Panc1 (cell line): Measurements from ENCODE around the gene SGPL1. TPM values are rescaled to one million over a fixed set of nuclear protein-coding genes. Genes with fewer than 3 reads are reported as not detected.

ENCODE experiments used
- ATAC-seq: fragments of 200-7000 bp; cut with Tn5 transposase; 2 replicates; pipeline ENCODE4 v1.9.1; 2020; ENCODE audit warnings: mild to moderate bottlenecking, moderate library complexity
- BruUV-seq: library from RNA; stranded (reverse); fragments of 400-500 nt; replicated peaks from 2 replicates; lab custom pipeline; 2021; lab: Mats Ljungman, UMichigan
- CTCF ChIA-PET: fragments of 300-600 bp; sonication (Branson Sonifier 250); formaldehyde crosslinking; loops from one replicate; lab custom pipeline; 2022; ENCODE audit warnings: antibody characterized with exemption; lab: Charles Lee
- POLR2A ChIA-PET: fragments of 300-600 bp; sonication (Branson Sonifier 250); formaldehyde crosslinking; loops from one replicate; lab custom pipeline; 2022; ENCODE audit warnings: antibody characterized with exemption; lab: Charles Lee
- DNase-seq: peaks from one replicate; pipeline ENCODE4 v3.0.0-alpha.2; 2010; ENCODE audit warnings: low read depth, low spot score
- H3K27ac ChIP-seq: 2 replicates; pipeline ENCODE4 v1.5.1; 2011; ENCODE audit warnings: mild to moderate bottlenecking, low read length, inconsistent platforms
- H3K27me3 ChIP-seq: fragments of 200-500 bp; sonication (Bioruptor generic); 2 replicates; pipeline ENCODE4 v1.6.0; 2014; ENCODE audit warnings: low read length, inconsistent platforms; ENCODE audit not compliant: control insufficient read depth, insufficient read depth
- H3K36me3 ChIP-seq: fragments of 200-500 bp; sonication (Bioruptor generic); 2 replicates; pipeline ENCODE4 v1.5.1; 2014; ENCODE audit warnings: inconsistent platforms, mild to moderate bottlenecking, low read length, moderate library complexity; ENCODE audit not compliant: control insufficient read depth, insufficient read depth
- H3K4me1 ChIP-seq: 2 replicates; pipeline ENCODE4 v1.5.1; 2011; ENCODE audit warnings: inconsistent platforms, mild to moderate bottlenecking, low read length, moderate library complexity; ENCODE audit not compliant: control insufficient read depth, insufficient read depth
- H3K4me3 ChIP-seq, 2 experiments: 2 replicates each; pipeline ENCODE4 v1.5.1; 2011 to 2012; ENCODE audit warnings: low read depth in 2 of 2, low read length in 2 of 2, mild to moderate bottlenecking in 2 of 2, inconsistent platforms in 1 of 2, moderate library complexity in 1 of 2
- H3K9me3 ChIP-seq: fragments of 200-500 bp; sonication (Bioruptor generic); 2 replicates; pipeline ENCODE4 v1.5.1; 2014; ENCODE audit warnings: low read depth, mild to moderate bottlenecking, inconsistent platforms, low read length, moderate library complexity; ENCODE audit not compliant: control insufficient read depth, insufficient read depth
- CTCF ChIP-seq: fragments of 450-650 bp; IDR thresholded peaks from 2 replicates; pipeline ENCODE4 v1.5.1; 2017; ENCODE audit warnings: mild to moderate bottlenecking
- POLR2AphosphoS5 ChIP-seq: IDR thresholded peaks from 2 replicates; pipeline ENCODE4 v1.6.1; 2012; ENCODE audit warnings: mild to moderate bottlenecking, low read depth, low read length, moderate library complexity
- REST ChIP-seq, 2 experiments: IDR thresholded peaks; 2 replicates each; pipeline ENCODE4 v1.6.1; 2011 to 2012; ENCODE audit warnings: low read depth in 2 of 2, control low read depth in 1 of 2, low read length in 1 of 2, mild to moderate bottlenecking in 1 of 2, moderate library complexity in 1 of 2; ENCODE audit not compliant: insufficient read depth in 1 of 2
- SIN3A ChIP-seq: IDR thresholded peaks from 2 replicates; pipeline ENCODE4 v1.6.1; 2012; ENCODE audit warnings: low read depth, mild to moderate bottlenecking, low read length, moderate library complexity, borderline replicate concordance; ENCODE audit not compliant: insufficient read depth
- TCF7L2 ChIP-seq: IDR thresholded peaks from 2 replicates; pipeline ENCODE4 v1.6.1; 2011; ENCODE audit warnings: mild to moderate bottlenecking, low read depth, low read length, inconsistent platforms
- in situ Hi-C: cut with HindIII; loops from 2 replicates; pipeline ENCODE4 v1.10.0; 2016; ENCODE audit warnings: low sequenced_read_pairs, low pct_unique_long_range_greater_than_20kb
- intact Hi-C: fragments of 100-400 bp; cut with micrococcal nuclease; formaldehyde crosslinking; loops from one replicate; pipeline ENCODE4 v1.10.0; 2022; ENCODE audit not compliant: unreplicated experiment
- total RNA-seq: library from RNA; stranded (reverse); gene quantifications from one replicate; pipeline ENCODE4 v1.2.1, GENCODE V29; 2021; ENCODE audit not compliant: unreplicated experiment

The SGPL1 gene
- total RNA-seq, 1 experiment from 2014 or later = 103 TPM

GRCh38 chr10:70925377-70926225 is 109.9 kb downstream of the SGPL1 start:
- in situ Hi-C loops = no loop called here

More at GRCh38 chr10:70925377-70926225, 109.9 kb downstream of the SGPL1 start:
- intact Hi-C loops = loop anchor here (2.0 kb wide), 1 partner anchor 283 kb away; no protein-coding TSS in a partner anchor
- ChIA-PET CTCF (interaction anchor here (0.6 to 1.8 kb wide), 4 partner anchors 16 to 283 kb away, joined by 3 to 6 read pairs (median 4); no protein-coding TSS in a partner anchor), POLR2A (no interaction called here)
- no TSS peak for BruUV-seq
- TF ChIP-seq CTCF = peak; percentile 100
- TF ChIP-seq SIN3A = no peak
- no peak for TF ChIP-seq POLR2AphosphoS5
- TF ChIP-seq REST (IDR thresholded peaks at IDR 0.05; ENCODE audit: insufficient read depth in 1 of 2, low read depth in 2 of 2, low read length in 1 of 2) = no peak
- TF ChIP-seq TCF7L2 = no peak
- ATAC-seq = peak; percentile 87
- Histone ChIP-seq H3K4me1 (no peaks in the 10 kb centered on the region), H3K4me3 (no peak overlapping the region), H3K27ac (no peak overlapping the region), H3K9me3 (no peaks in the 10 kb centered on the region), H3K36me3 (no peaks in the 10 kb centered on the region), H3K27me3 (peaks cover 14% of the 10 kb centered on the region; the same call in 1 of the 2 replicates)
- DNase-seq = no peak
